ENCODE measurements around the gene HMGCS2. TPM values are rescaled to one million over a fixed set of nuclear protein-coding genes. Genes with fewer than 3 reads are reported as not detected.

HMGCS2 gene
- total and polyA plus RNA-seq, 2 experiments from 2014 or later = not detected

DNA sequence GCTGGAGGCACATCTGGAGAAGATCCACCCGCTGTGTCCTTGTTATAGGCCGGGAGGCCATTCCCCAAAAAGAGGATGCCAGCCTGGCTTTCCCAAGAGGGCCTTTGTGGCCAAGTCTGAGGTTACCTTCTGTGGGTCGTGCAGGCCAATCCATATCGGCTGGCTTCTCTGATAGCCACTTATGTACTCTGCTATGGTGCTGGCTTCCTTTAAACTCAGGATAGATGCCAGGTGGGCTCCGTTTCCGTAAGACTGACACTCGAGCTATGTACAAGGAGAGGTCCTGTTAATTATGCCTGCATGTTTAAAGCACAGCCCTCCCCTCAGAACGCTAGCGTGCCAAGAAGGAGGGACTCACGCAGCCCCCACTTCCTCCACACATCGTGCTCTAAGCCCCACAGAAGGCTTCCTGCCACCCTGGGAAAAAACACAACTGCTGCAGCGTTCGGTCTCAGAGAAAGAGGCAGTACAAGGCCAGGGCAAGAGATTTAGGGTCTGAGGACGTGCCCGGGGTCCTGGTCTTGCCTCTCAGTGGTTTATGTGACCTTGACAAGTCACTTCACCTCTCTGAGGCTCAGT is 31.0 kb upstream of the HMGCS2 start:
- Histone ChIP-seq H3K79me2 (ENCODE audit: insufficient read depth) (no peaks in the 10 kb centered on the region), H3K27ac (no peak overlapping the region), H4K20me1 (ENCODE audit: insufficient read depth) (no peaks in the 10 kb centered on the region), H3K27me3 (replicated peaks; ENCODE audit: insufficient read depth) (no peaks in the 10 kb centered on the region), H3K4me1 (ENCODE audit: insufficient read depth) (no peaks in the 10 kb centered on the region), H3K4me3 (no peak overlapping the region), H3F3A (ENCODE audit: insufficient read depth) (no peaks in the 10 kb centered on the region), H3K9me3 (ENCODE audit: low read depth) (no peaks in the 10 kb centered on the region), H3K9me2 (ENCODE audit: insufficient read depth) (no peaks in the 10 kb centered on the region), H3K9ac (no peak overlapping the region), H3K4me2 (ENCODE audit: unreplicated experiment) (no peak overlapping the region), H3K36me3 (ENCODE audit: low read depth) (no peaks in the 10 kb centered on the region), H2AFZ (no peak overlapping the region)
- WGBS, 2 experiments (ENCODE audit: low coverage in 1 of 2, low lambda C conversion rate in 2 of 2, missing lambda C conversion rate in 2 of 2) = 84 to 87% methylated on average over 15 of the region's 15 CpGs
- TF ChIP-seq EZH2phosphoT487 (IDR thresholded peaks at IDR 0.05; ENCODE audit: insufficient read depth, low read depth) = no peak
- no peak for TF ChIP-seq EZH2 (IDR thresholded peaks at IDR 0.05; ENCODE audit: insufficient read depth, poor library complexity, severe bottlenecking)
- in situ Hi-C loops (cut with MboI) = no loop called here
- DNase-seq = no peak

DNA sequence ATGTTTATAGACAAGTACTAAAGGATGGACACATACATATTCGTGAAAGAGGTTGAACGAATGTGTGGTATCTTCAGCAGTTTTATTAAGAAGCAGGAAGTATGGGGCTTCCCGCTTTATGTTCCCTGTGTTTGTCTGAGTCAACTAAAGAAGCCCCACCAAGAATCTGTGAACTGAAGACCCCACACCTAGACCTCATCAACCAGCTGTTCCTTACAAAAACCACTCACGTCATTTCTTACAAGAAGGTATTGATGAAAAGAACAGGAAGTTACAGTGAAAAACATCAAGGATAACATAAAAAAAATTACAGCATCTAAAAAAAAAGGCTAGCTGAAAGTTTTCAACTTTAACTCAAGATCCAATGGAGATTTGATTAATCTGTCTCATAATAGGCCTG is 30.3 kb upstream of the HMGCS2 start:
- no peaks in the 10 kb centered on the region for H3K27me3 ChIP-seq (replicated peaks; ENCODE audit: insufficient read depth)
- no peaks in the 10 kb centered on the region for H3F3A ChIP-seq (ENCODE audit: insufficient read depth)
- no peak overlapping the region for H3K4me3 ChIP-seq
- H3K36me3 ChIP-seq (ENCODE audit: low read depth) = no peaks in the 10 kb centered on the region
- DNase-seq = no peak
- no peaks in the 10 kb centered on the region for H3K9me2 ChIP-seq (ENCODE audit: insufficient read depth)
- TF ChIP-seq EZH2phosphoT487 (IDR thresholded peaks at IDR 0.05; ENCODE audit: insufficient read depth, low read depth) (no peak), EZH2 (IDR thresholded peaks at IDR 0.05; ENCODE audit: insufficient read depth, poor library complexity, severe bottlenecking) (no peak)
- no peaks in the 10 kb centered on the region for H3K4me1 ChIP-seq (ENCODE audit: insufficient read depth)
- no peak overlapping the region for H3K4me2 ChIP-seq (ENCODE audit: unreplicated experiment)
- no peak overlapping the region for H3K27ac ChIP-seq
- H3K9me3 ChIP-seq (ENCODE audit: low read depth) = no peaks in the 10 kb centered on the region
- H3K9ac ChIP-seq = no peak overlapping the region
- 91 to 94% methylated on average over 4 of the region's 4 CpGs for WGBS, 2 experiments (ENCODE audit: low coverage in 1 of 2, low lambda C conversion rate in 2 of 2, missing lambda C conversion rate in 2 of 2)
- H2AFZ ChIP-seq = no peak overlapping the region
- no peaks in the 10 kb centered on the region for H3K79me2 ChIP-seq (ENCODE audit: insufficient read depth)
- in situ Hi-C loops (cut with MboI) = no loop called here
- H4K20me1 ChIP-seq (ENCODE audit: insufficient read depth) = no peaks in the 10 kb centered on the region

DNA sequence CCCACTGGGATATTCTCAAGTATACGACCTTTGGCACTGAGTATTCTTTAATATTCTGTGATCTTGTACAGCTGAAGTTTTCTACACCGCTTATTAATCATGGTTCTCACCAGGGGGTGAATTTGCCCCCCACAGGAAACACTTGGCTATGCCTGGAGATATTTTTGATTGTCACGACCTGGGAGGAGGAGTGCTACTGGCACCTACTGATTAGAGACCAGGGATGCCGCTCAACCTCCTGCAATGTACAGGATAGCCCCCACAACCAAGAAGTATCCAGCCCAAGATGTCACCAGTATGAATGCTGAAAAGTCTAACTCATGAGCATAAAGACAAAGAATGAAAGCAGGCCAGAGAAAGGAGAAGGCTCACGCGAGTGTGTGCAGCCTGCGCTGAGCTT is 28.9 kb upstream of the HMGCS2 start:
- in situ Hi-C loops (cut with MboI) = no loop called here
- Histone ChIP-seq H3K9ac (no peak overlapping the region), H3K27ac (no peak overlapping the region), H3K9me3 (ENCODE audit: low read depth) (no peaks in the 10 kb centered on the region), H3K4me1 (ENCODE audit: insufficient read depth) (no peaks in the 10 kb centered on the region), H2AFZ (no peak overlapping the region), H3K36me3 (ENCODE audit: low read depth) (no peaks in the 10 kb centered on the region), H3K9me2 (ENCODE audit: insufficient read depth) (no peaks in the 10 kb centered on the region), H3F3A (ENCODE audit: insufficient read depth) (no peaks in the 10 kb centered on the region), H3K4me2 (ENCODE audit: unreplicated experiment) (no peak overlapping the region), H3K27me3 (replicated peaks; ENCODE audit: insufficient read depth) (no peaks in the 10 kb centered on the region), H3K4me3 (no peak overlapping the region), H3K79me2 (ENCODE audit: insufficient read depth) (no peaks in the 10 kb centered on the region), H4K20me1 (ENCODE audit: insufficient read depth) (no peaks in the 10 kb centered on the region)
- no peak for DNase-seq
- no peak for TF ChIP-seq EZH2phosphoT487 (IDR thresholded peaks at IDR 0.05; ENCODE audit: insufficient read depth, low read depth)
- TF ChIP-seq EZH2 (IDR thresholded peaks at IDR 0.05; ENCODE audit: insufficient read depth, poor library complexity, severe bottlenecking) = no peak
- WGBS, 2 experiments (ENCODE audit: low coverage in 1 of 2, low lambda C conversion rate in 2 of 2, missing lambda C conversion rate in 2 of 2) = 87 to 88% methylated on average over 7 of the region's 7 CpGs

DNA sequence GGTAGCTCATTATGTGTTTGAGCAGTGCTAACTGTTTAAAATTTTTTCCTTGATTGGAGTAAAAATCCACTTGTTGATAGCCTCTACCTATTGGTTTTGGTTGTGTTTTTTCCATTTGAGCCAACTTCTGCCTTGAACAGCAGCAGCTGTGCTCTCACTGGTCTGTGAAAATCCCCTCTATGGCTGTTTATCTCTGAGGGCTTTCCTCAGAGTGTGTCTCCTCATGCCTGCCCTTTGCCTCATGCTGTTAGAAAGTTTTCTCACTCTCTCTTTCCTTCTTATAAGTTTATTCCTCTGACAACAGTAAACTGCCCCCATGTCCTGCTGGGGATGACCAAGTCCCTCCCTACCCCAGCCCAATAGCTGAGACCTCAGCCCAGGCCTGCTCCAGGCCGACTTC is 28.5 kb upstream of the HMGCS2 start:
- Histone ChIP-seq H3K9me2 (ENCODE audit: insufficient read depth) (no peaks in the 10 kb centered on the region), H3F3A (ENCODE audit: insufficient read depth) (no peaks in the 10 kb centered on the region), H3K4me3 (no peak overlapping the region), H3K9me3 (ENCODE audit: low read depth) (no peaks in the 10 kb centered on the region), H3K4me1 (ENCODE audit: insufficient read depth) (no peaks in the 10 kb centered on the region), H3K27ac (no peak overlapping the region), H3K9ac (no peak overlapping the region), H3K36me3 (ENCODE audit: low read depth) (no peaks in the 10 kb centered on the region), H3K79me2 (ENCODE audit: insufficient read depth) (no peaks in the 10 kb centered on the region), H3K4me2 (ENCODE audit: unreplicated experiment) (no peak overlapping the region), H2AFZ (no peak overlapping the region), H3K27me3 (replicated peaks; ENCODE audit: insufficient read depth) (no peaks in the 10 kb centered on the region), H4K20me1 (ENCODE audit: insufficient read depth) (no peaks in the 10 kb centered on the region)
- 68 to 71% methylated on average over 1 of the region's 1 CpG for WGBS, 2 experiments (ENCODE audit: low coverage in 1 of 2, low lambda C conversion rate in 2 of 2, missing lambda C conversion rate in 2 of 2)
- DNase-seq = no peak
- in situ Hi-C loops (cut with MboI) = no loop called here
- no peak for TF ChIP-seq EZH2phosphoT487 (IDR thresholded peaks at IDR 0.05; ENCODE audit: insufficient read depth, low read depth)
- TF ChIP-seq EZH2 (IDR thresholded peaks at IDR 0.05; ENCODE audit: insufficient read depth, poor library complexity, severe bottlenecking) = no peak
